Measurements from ENCODE around the gene MACROD1. TPM values are rescaled to one million over a fixed set of nuclear protein-coding genes. Genes with fewer than 3 reads are reported as not detected.

Gene MACROD1
- total and polyA plus RNA-seq, 2 donors (not counting 1 experiment from before 2014, with no cell fraction given) = 2.7 to 8.6 TPM

GRCh38 chr11:64063777-64064176 lies 102.1 kb downstream of the MACROD1 start:
- no peak for TF ChIP-seq EZH2 (IDR thresholded peaks at IDR 0.05; ENCODE audit: borderline replicate concordance, insufficient read depth, low read depth, low read length, poor library complexity, severe bottlenecking)
- no peak for TF ChIP-seq CTCF (IDR thresholded peaks at IDR 0.05)
- H3K4me1 ChIP-seq (ENCODE audit: control insufficient read depth in 2 of 2, insufficient read depth in 2 of 2, low read length in 2 of 2) = peaks cover 13 to 14% of the 10 kb centered on the region in 2 donors
- ATAC-seq (ENCODE audit: low read depth) (no peak), DNase-seq (no peak)
- ChIA-PET POLR2A (no interaction called here), CTCF (no interaction called here)
- no peak overlapping the region for H3K4me2 ChIP-seq (replicated peaks; ENCODE audit: low read depth, low read length, poor library complexity, severe bottlenecking)
- peaks cover 0 to 28% (median 11%) of the 10 kb centered on the region in 4 experiments for H3K27me3 ChIP-seq (replicated peaks in 1 of 4; ENCODE audit: control extremely low read depth in 1 of 4, control insufficient read depth in 3 of 4, insufficient read depth in 4 of 4, low read length in 3 of 4)
- H3K9me3 Mint-ChIP-seq (ENCODE audit: insufficient read depth) = no peaks in the 10 kb centered on the region
- H3K27ac ChIP-seq (ENCODE audit: low read length in 2 of 2) = no peak overlapping the region
- H3K27ac Mint-ChIP-seq = no peak overlapping the region
- H4K20me1 ChIP-seq (ENCODE audit: control insufficient read depth, insufficient read depth, low read length, poor library complexity, severe bottlenecking) = no peaks in the 10 kb centered on the region
- peaks cover 20% of the 10 kb centered on the region for H3K27me3 Mint-ChIP-seq
- WGBS (ENCODE audit: insufficient coverage) = 95% methylated on average over 8 of the region's 13 CpGs
- H3K4me1 Mint-ChIP-seq = peaks cover 11% of the 10 kb centered on the region
- H3K4me3 ChIP-seq (ENCODE audit: control extremely low read depth in 1 of 5, extremely low read depth in 1 of 5, insufficient read depth in 1 of 5, low read depth in 2 of 5, low read length in 4 of 5) = no peak overlapping the region
- H3K4me3 Mint-ChIP-seq = no peak overlapping the region
- peaks cover 0 to 4% (median 0%) of the 10 kb centered on the region in 3 donors for H3K9me3 ChIP-seq (ENCODE audit: control extremely low read depth in 1 of 3, control insufficient read depth in 2 of 3, insufficient read depth in 1 of 3, low read length in 2 of 3)
- intact Hi-C loops (cut with micrococcal nuclease) = no loop called here
- H2AFZ ChIP-seq (ENCODE audit: insufficient read depth, low read depth, low read length, poor library complexity, severe bottlenecking) = no peak overlapping the region
- no peaks in the 10 kb centered on the region for H3K36me3 ChIP-seq (replicated peaks in 1 of 2; ENCODE audit: control extremely low read depth in 1 of 2, control insufficient read depth in 1 of 2, extremely low read depth in 1 of 2, insufficient read depth in 2 of 2, low read length in 1 of 2)
- H3K79me2 ChIP-seq (ENCODE audit: control insufficient read depth, insufficient read depth, low read length) = no peaks in the 10 kb centered on the region
- H3K9ac ChIP-seq (ENCODE audit: low read length) = no peak overlapping the region

GRCh38 chr11:64062185-64063039 lies 103.5 kb downstream of the MACROD1 start:
- no peak overlapping the region for H3K4me3 ChIP-seq (ENCODE audit: control extremely low read depth in 1 of 5, extremely low read depth in 1 of 5, insufficient read depth in 1 of 5, low read depth in 2 of 5, low read length in 4 of 5)
- ChIA-PET CTCF (no interaction called here), POLR2A (no interaction called here)
- no peak overlapping the region for H3K4me2 ChIP-seq (replicated peaks; ENCODE audit: low read depth, low read length, poor library complexity, severe bottlenecking)
- H2AFZ ChIP-seq (ENCODE audit: insufficient read depth, low read depth, low read length, poor library complexity, severe bottlenecking) = no peak overlapping the region
- H3K9ac ChIP-seq (ENCODE audit: low read length) = no peak overlapping the region
- H3K79me2 ChIP-seq (ENCODE audit: control insufficient read depth, insufficient read depth, low read length) = no peaks in the 10 kb centered on the region
- H3K27ac ChIP-seq (ENCODE audit: low read length in 2 of 2) = no peak overlapping the region
- H3K4me1 ChIP-seq (ENCODE audit: control insufficient read depth in 2 of 2, insufficient read depth in 2 of 2, low read length in 2 of 2) = peaks cover 13 to 14% of the 10 kb centered on the region in 2 donors
- no peaks in the 10 kb centered on the region for H3K36me3 ChIP-seq (replicated peaks in 1 of 2; ENCODE audit: control extremely low read depth in 1 of 2, control insufficient read depth in 1 of 2, extremely low read depth in 1 of 2, insufficient read depth in 2 of 2, low read length in 1 of 2)
- peaks cover 20% of the 10 kb centered on the region for H3K27me3 Mint-ChIP-seq
- DNase-seq (no peak), ATAC-seq (ENCODE audit: low read depth) (no peak)
- H3K4me1 Mint-ChIP-seq = peaks cover 11% of the 10 kb centered on the region
- H4K20me1 ChIP-seq (ENCODE audit: control insufficient read depth, insufficient read depth, low read length, poor library complexity, severe bottlenecking) = no peaks in the 10 kb centered on the region
- no peaks in the 10 kb centered on the region for H3K9me3 Mint-ChIP-seq (ENCODE audit: insufficient read depth)
- intact Hi-C loops (cut with micrococcal nuclease) = no loop called here
- TF ChIP-seq CTCF (IDR thresholded peaks at IDR 0.05) (no peak), EZH2 (IDR thresholded peaks at IDR 0.05; ENCODE audit: borderline replicate concordance, insufficient read depth, low read depth, low read length, poor library complexity, severe bottlenecking) (no peak)
- H3K27ac Mint-ChIP-seq = no peak overlapping the region
- 91% methylated on average over 16 of the region's 16 CpGs for WGBS (ENCODE audit: insufficient coverage)
- H3K9me3 ChIP-seq (ENCODE audit: control extremely low read depth in 1 of 3, control insufficient read depth in 2 of 3, insufficient read depth in 1 of 3, low read length in 2 of 3) = peaks cover 0 to 4% (median 0%) of the 10 kb centered on the region in 3 donors
- peaks cover 0 to 28% (median 11%) of the 10 kb centered on the region in 4 experiments for H3K27me3 ChIP-seq (replicated peaks in 1 of 4; ENCODE audit: control extremely low read depth in 1 of 4, control insufficient read depth in 3 of 4, insufficient read depth in 4 of 4, low read length in 3 of 4)
- peak overlapping the region; percentile 59 for H3K4me3 Mint-ChIP-seq

Measured in B cell (primary cell).